NCI-H82 treated with DMSO at 0.1 percent for 48 hours (cell line): ENCODE data around the gene CACNA2D2.

ENCODE experiments used
- DNase-seq: peaks from one replicate; lab custom pipeline; 2025; ENCODE audit not compliant: unreplicated experiment; lab: John Stamatoyannopoulos, UW

The CACNA2D2 gene

GRCh38 chr3:50435371-50436113 is 67.9 kb downstream of the CACNA2D2 start:
- no peak for DNase-seq

GRCh38 chr3:50433954-50434353 is 69.5 kb downstream of the CACNA2D2 start:
- no peak for DNase-seq

- DNase-seq, result peak; percentile 33
Observed at GRCh38 chr3:50430950-50431435, 72.4 kb downstream of the CACNA2D2 start.

GRCh38 chr3:50430191-50430590 is 73.2 kb downstream of the CACNA2D2 start:
- no peak for DNase-seq

- DNase-seq, result no peak
Observed at GRCh38 chr3:50428007-50428633, 75.3 kb downstream of the CACNA2D2 start.

GRCh38 chr3:50427217-50427616 is 76.2 kb downstream of the CACNA2D2 start:
- no peak for DNase-seq

GRCh38 chr3:50425911-50426310 is 77.5 kb downstream of the CACNA2D2 start:
- no peak for DNase-seq

GRCh38 chr3:50423543-50423942 is 79.9 kb downstream of the CACNA2D2 start:
- no peak for DNase-seq

GRCh38 chr3:50422153-50422552 is 81.3 kb downstream of the CACNA2D2 start:
- DNase-seq, result no peak

GRCh38 chr3:50419595-50420370 is 83.7 kb downstream of the CACNA2D2 start:
- no peak for DNase-seq

GRCh38 chr3:50418850-50419249 is 84.6 kb downstream of the CACNA2D2 start:
- DNase-seq, result peak; percentile 24

GRCh38 chr3:50417637-50418033 is 85.8 kb downstream of the CACNA2D2 start:
- DNase-seq, result no peak

GRCh38 chr3:50416736-50417636 is 86.4 kb downstream of the CACNA2D2 start:
- DNase-seq, result no peak

- no peak for DNase-seq
Observed at GRCh38 chr3:50415816-50416215, 87.6 kb downstream of the CACNA2D2 start.

GRCh38 chr3:50415061-50415460 is 88.4 kb downstream of the CACNA2D2 start:
- DNase-seq, result no peak

GRCh38 chr3:50414616-50415015 is 88.8 kb downstream of the CACNA2D2 start:
- no peak for DNase-seq

- no peak for DNase-seq
Observed at GRCh38 chr3:50412231-50412754, 91.1 kb downstream of the CACNA2D2 start.

- DNase-seq, result no peak
Observed at GRCh38 chr3:50411229-50411628, 92.2 kb downstream of the CACNA2D2 start.

- DNase-seq, result no peak
Observed at GRCh38 chr3:50410608-50411139, 92.8 kb downstream of the CACNA2D2 start.

- no peak for DNase-seq
Observed at GRCh38 chr3:50410185-50410584, 93.2 kb downstream of the CACNA2D2 start.
